COLO668 (cell line): ENCODE measurements around the gene NTSR2.

ENCODE experiments used
- DNase-seq: peaks from one replicate; lab custom pipeline; 2025; ENCODE audit not compliant: unreplicated experiment; lab: John Stamatoyannopoulos, UW

NTSR2 gene

GRCh38 chr2:11630855-11631254, 39.1 kb downstream of the NTSR2 start:
- peak; percentile 79 for DNase-seq

GRCh38 chr2:11629851-11630250, 40.1 kb downstream of the NTSR2 start:
- DNase-seq = no peak

GRCh38 chr2:11629215-11629614, 40.8 kb downstream of the NTSR2 start:
- DNase-seq = no peak

GRCh38 chr2:11628675-11629074, 41.3 kb downstream of the NTSR2 start:
- no peak for DNase-seq

GRCh38 chr2:11625671-11626070, 44.3 kb downstream of the NTSR2 start:
- no peak for DNase-seq

- DNase-seq = no peak
Measured at GRCh38 chr2:11624893-11625292, 45.1 kb downstream of the NTSR2 start.

- DNase-seq = no peak
Measured at GRCh38 chr2:11622611-11623010, 47.4 kb downstream of the NTSR2 start.

GRCh38 chr2:11621410-11621809, 48.6 kb downstream of the NTSR2 start:
- no peak for DNase-seq

- no peak for DNase-seq
Measured at GRCh38 chr2:11618708-11619062, 51.3 kb downstream of the NTSR2 start.

- no peak for DNase-seq
Measured at GRCh38 chr2:11617984-11618707, 51.8 kb downstream of the NTSR2 start.

GRCh38 chr2:11617527-11617926, 52.5 kb downstream of the NTSR2 start:
- DNase-seq = no peak

GRCh38 chr2:11616851-11617415, 53.1 kb downstream of the NTSR2 start:
- no peak for DNase-seq

- no peak for DNase-seq
Measured at GRCh38 chr2:11616097-11616687, 53.8 kb downstream of the NTSR2 start.

- no peak for DNase-seq
Measured at GRCh38 chr2:11615209-11615608, 54.8 kb downstream of the NTSR2 start.

GRCh38 chr2:11613297-11613696, 56.7 kb downstream of the NTSR2 start:
- DNase-seq = no peak

- DNase-seq = no peak
Measured at GRCh38 chr2:11612553-11613215, 57.3 kb downstream of the NTSR2 start.

GRCh38 chr2:11611251-11611650, 58.7 kb downstream of the NTSR2 start:
- no peak for DNase-seq

- DNase-seq = no peak
Measured at GRCh38 chr2:11610624-11611242, 59.3 kb downstream of the NTSR2 start.
